Stimulated activated CD4-positive, alpha-beta T cell treated with anti-CD3 and anti-CD28 coated beads, Interleukin-1b, Interleukin-23, amount 100 ng/mL, for 48 hours (primary cell): Measurements from ENCODE around the gene CHURC1.
"Not testable (repeated sequence)": the region's sequence is repeated elsewhere in the genome, so short reads cannot be mapped to it uniquely, and the experiment has no call there.

Experiments used
- DNase-seq: peaks from one replicate; pipeline ENCODE4 v3.0.0-alpha.2; 2020

The CHURC1 gene

GRCh38 chr14:64910847-64911495 lies 3.3 kb upstream of the CHURC1 start:
- no peak for DNase-seq

- no peak for DNase-seq
These were observed 2.0 kb upstream of the CHURC1 start for GRCh38 chr14:64912261-64912660.

- DNase-seq, result not testable (repeated sequence)
These were observed 778 bp upstream of the CHURC1 start for GRCh38 chr14:64913477-64913876.

- no peak for DNase-seq
These were observed 772 bp downstream of the CHURC1 start for GRCh38 chr14:64915029-64915424.

- no peak for DNase-seq
These were observed 1.5 kb downstream of the CHURC1 start for GRCh38 chr14:64915797-64916196.

- DNase-seq, result no peak
These were observed 4.0 kb downstream of the CHURC1 start for GRCh38 chr14:64918216-64918615.

GRCh38 chr14:64919215-64919614 lies 5.0 kb downstream of the CHURC1 start:
- DNase-seq, result no peak

- no peak for DNase-seq
These were observed 5.4 kb downstream of the CHURC1 start for GRCh38 chr14:64919618-64920017.

- no peak for DNase-seq
These were observed 6.2 kb downstream of the CHURC1 start for GRCh38 chr14:64920465-64920864.

- no peak for DNase-seq
These were observed 8.8 kb downstream of the CHURC1 start for GRCh38 chr14:64923015-64923414.

GRCh38 chr14:64926398-64926995 lies 12.2 kb downstream of the CHURC1 start:
- DNase-seq, result no peak

- no peak for DNase-seq
These were observed 12.8 kb downstream of the CHURC1 start for GRCh38 chr14:64927031-64927430.

GRCh38 chr14:64928239-64929013 lies 14.2 kb downstream of the CHURC1 start:
- DNase-seq, result no peak

- no peak for DNase-seq
These were observed 14.7 kb downstream of the CHURC1 start for GRCh38 chr14:64929014-64929359.

- DNase-seq, result no peak
These were observed 16.0 kb downstream of the CHURC1 start for GRCh38 chr14:64930085-64930843.

GRCh38 chr14:64931123-64931522 lies 16.9 kb downstream of the CHURC1 start:
- no peak for DNase-seq

GRCh38 chr14:64932231-64932630 lies 18.0 kb downstream of the CHURC1 start:
- DNase-seq, result no peak

GRCh38 chr14:64934338-64934929 lies 20.2 kb downstream of the CHURC1 start:
- no peak for DNase-seq

- DNase-seq, result no peak
These were observed 21.3 kb downstream of the CHURC1 start for GRCh38 chr14:64935508-64935907.

- no peak for DNase-seq
These were observed 23.0 kb downstream of the CHURC1 start for GRCh38 chr14:64937171-64937820.

- DNase-seq, result no peak
These were observed 23.6 kb downstream of the CHURC1 start for GRCh38 chr14:64937821-64938193.

GRCh38 chr14:64938972-64939816 lies 24.9 kb downstream of the CHURC1 start:
- DNase-seq, result no peak
